HG03159 (cell line): ENCODE data around the gene ARID1B.
"Not testable (repeated sequence)": the region's sequence is repeated elsewhere in the genome, so short reads cannot be mapped to it uniquely, and the experiment has no call there.

ENCODE experiments used
- ATAC-seq: cut with Tn5 transposase; IDR thresholded peaks from one replicate; pipeline ENCODE4 v1.9.1; 2021; ENCODE audit warnings: mild to moderate bottlenecking, moderate library complexity; ENCODE audit not compliant: unreplicated experiment

ARID1B gene

DNA sequence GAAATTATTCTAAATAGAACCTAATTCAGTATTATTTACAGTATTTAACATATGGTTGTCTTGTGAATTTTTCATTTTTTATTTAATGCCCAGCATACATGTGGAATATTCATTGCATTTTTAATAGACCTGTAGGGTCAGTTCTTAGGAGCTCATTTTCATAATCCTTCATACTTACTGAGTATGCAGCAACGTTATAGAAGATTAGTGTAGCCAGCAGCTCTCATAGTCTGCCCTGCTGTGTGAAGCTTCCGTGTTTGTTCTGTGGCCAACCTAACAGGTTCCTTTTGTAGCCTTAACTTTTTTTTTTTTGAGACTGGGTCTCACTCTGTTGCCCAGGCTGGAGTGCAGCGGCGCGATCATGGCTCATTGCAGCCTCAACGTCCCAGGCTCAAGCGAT, 261.4 kb downstream of the ARID1B start:
- no peak for ATAC-seq

DNA sequence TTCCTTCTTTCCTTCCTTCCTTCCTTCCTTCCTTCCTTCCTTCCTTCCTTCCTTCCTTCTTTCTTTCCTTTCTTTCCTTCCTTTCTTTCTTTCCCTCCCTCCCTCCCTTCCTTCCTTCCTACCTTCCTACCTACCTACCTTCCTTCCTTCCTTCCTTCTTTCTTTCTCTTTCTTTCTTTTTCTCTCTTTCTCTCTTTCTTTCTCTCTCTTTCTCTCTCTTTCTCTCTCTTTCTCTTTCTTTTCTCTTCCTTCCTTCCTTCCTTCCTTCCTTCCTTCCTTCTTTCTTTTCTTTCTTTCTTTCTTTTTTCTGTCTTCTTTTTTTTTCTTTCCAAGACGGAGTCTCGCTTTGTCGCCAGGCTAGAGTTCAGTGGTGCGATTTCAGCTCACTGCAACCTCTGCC, 262.5 kb downstream of the ARID1B start:
- not testable (repeated sequence) for ATAC-seq

DNA sequence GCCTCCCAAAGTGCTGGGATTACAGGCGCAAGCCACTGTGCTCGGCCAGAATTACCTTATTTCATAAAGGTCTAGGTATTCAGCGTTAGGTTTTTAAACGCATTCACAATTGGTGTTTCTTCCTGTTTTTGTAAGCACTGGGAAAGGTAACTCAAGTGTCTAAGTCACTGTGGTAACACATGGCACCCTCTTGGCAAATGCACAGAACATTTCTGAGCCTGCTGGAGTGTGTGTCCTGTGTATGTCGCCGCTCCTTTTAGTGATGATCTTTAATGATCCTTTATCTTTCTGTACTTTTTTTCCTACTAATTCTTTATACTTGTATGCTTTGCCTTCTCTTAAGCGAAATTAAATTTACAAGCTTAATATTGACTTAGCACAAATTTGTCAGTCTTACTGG, 263.0 kb downstream of the ARID1B start:
- ATAC-seq, result no peak

DNA sequence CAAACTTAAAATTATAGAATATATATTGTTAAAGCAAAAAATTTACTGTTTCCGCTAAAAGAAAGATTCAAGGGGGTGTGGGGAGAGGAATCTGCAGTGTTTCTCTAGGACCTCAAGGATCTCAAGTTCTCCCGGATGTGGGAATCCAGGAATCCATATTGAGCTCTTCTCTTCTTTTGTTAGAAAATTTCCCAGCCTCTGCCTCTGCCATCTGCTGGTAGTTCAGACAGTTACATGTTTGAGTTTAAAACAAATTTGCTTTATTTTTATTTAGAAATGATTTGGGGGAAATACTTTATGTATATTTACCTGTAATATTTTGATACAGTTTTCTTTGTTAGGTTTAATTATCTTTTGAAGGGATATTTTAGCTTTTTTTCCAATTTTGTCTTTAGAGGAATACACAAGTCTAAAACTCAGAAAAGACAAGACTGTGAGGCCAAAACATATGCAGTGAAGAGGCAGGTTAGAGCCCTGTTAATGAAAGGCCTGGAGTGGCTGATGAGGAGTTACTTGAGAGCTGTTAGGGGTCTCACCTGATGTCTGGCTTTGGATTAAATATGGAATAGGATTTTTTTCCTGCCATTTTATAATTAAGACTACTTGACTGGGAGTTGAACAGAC, 268.8 kb downstream of the ARID1B start:
- ATAC-seq, result no peak

DNA sequence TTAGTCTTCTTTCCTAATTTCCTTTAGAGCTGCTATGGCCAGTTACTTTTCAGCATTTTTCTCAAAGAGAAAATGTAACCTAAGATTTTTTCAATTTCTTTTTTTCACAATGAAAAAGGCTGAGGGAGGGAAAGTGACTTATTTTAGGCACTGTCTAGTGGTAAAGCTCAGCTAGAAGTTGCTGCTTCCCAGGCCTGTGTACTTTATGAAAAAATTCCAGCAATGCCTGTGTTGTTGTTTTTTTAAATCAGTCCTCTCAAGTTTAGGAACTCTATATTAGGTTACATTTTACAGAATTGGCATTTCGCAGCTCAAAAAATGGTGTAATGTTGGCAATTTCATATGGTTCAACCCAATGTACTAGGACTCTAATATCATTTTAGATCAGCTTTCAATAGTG, 269.6 kb downstream of the ARID1B start:
- no peak for ATAC-seq

DNA sequence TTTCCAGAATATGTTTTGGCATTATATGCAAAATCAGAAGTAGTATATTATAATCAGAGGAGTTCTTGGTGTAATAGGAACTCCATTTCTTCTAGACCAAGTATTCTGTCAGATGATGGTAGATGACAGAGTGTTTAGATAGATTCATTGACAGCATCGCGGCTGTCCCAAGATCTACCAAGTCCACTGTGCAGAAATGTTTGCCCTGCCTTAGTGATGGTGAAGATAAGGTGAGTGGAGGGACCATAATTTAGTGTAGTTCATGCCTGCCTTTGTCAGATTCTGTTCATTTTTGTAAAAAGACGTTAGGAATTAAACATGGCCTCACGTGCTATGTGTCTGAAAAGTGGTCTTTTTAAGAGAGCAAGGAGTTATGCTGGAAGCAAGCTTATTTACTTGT, 270.1 kb downstream of the ARID1B start:
- no peak for ATAC-seq

DNA sequence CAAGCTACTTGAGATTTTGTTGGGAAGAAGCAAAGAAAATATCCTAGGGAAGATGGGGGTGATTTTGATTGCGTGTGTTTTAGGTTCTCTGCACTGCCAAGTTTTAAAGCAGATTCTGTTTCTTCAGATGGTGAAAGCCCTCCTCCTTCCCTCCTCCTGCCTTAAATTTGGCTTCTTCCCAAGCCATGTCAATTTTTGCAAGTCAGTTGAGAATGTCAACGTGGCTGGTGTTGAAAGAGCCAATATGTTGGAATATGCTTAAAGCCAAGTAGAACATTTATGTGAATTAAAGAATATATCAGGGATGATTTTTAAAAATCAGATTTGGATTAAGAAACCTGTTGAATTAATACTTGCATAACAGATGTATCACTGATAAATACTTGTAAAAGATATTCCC, 270.8 kb downstream of the ARID1B start:
- ATAC-seq, result no peak

DNA sequence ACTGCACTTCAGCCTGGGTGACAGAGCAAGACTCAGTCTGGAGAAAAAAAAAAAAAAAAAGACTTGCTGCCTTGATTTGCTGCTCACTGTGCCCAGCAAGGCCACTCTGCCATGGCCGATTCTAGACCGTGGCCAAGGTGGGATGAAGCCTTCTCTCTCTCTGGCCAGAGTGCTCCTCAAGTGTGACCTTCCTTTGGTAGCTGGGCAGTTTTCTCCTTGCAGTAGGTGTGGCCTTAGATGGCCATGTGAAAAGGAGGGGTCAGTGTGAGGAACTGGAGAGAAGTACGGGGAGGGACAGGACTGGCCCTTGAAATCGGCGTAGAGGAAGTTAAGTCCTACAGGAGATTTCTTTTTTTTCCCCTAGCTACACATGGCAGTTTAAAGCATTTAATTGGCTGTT, 272.0 kb downstream of the ARID1B start:
- no peak for ATAC-seq

DNA sequence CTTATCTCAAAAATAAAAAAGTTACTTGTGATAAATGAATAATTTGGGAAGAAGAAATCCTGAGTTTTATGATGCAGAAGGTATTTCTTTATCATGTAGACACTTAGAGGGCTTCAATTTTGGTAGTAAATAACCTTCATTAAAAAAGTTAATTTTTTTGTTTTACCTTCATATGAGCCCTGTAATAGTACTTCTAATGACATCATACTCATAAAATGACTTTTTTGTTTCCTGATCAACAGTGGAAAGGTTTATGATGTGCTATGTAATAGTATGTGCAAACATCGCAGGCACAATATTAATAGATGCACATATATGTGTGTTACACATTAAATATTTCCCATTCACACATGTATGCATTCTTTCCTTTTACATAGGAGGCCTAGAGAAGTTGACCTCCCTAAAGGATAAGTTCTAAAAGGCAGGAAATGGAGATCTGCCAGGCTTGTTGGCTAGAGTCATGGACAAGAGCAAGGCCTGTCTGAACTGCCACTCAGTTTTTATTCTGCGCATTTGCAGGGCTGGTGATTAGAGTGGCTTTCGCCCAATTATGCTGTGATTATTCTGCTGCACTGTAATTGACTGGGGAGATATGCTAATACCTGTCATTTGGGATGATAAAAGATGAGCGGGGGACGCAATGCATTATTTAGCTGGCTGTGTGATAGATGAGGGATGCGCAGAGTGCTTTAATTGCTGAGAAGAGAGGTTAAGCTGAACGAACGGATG, 273.5 kb downstream of the ARID1B start:
- no peak for ATAC-seq

DNA sequence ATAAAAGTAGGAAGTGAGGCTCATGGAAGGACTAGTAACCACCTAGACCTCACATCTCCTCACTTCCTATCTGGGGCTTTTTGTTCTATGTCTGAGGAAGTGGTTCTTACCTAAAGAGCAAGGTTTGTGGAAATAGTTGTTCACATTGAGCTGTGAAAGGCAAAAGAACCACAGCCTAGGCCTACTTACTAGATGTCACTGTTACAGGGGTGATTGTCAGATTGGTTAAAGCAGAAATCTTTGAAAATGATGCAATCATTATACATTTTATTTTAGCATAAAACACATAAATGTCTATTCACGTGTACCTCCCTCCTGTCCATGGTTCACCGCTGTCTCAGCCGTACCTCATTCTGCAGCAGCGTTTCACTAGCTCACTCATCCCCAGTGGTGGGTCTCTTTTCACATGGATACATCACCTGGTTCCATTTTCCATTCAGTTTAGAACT, 277.4 kb downstream of the ARID1B start:
- ATAC-seq, result peak; percentile 82

DNA sequence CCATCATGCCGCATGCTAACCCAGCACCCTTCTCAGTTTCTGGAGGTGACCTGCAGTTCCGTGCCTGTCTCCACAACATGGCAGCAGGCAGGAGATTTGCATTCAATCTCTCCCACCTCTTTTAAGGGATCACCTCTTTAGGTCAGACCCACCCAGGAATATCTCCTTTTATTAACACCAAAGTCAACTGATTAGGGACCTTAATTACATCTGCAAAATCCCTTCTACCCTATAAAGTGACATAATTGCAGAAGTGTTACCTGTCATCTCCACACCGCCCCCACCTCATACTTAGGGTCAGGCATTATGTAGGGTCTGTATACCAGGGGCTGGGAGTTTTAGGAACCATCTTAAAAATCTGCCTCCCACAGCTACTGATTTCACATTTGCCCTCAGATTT, 278.7 kb downstream of the ARID1B start:
- no peak for ATAC-seq

DNA sequence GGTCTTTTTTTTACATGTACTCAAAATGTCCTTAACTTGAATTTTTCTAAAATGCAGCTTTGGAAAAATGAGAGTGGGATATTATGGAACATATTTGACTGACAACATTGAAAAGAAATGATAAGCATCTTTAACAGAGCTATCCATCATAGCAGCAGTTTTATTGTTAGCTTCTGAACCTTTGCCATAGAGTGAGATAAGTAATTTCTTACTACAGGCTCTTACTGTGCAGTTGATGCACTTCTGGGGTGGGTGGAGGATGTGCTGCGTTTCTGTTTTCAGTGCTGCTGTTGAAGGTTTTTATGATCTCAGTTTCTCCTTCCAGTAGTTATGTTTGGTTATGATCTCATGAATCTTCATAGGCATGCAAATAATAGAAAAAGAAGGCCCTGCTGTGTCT, 279.1 kb downstream of the ARID1B start:
- ATAC-seq, result no peak

DNA sequence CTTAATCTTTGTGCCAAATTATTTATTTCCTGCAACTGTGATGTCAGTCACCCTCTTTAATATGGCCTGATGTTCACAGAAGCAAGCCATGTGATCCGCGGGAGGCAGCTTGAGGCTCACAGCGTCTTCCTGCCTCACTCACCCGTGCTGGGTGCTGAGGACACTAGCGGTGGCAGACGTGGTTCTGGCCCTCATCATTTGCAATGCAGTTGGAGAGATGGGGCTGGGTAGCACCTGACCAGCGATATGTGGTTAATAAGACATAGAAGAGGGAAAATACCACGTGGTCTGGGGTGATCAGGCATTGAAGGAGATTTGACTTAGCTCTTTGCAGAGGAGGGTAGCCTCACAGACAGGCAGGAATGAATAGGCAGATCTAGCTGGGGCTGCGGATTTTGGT, 281.4 kb downstream of the ARID1B start:
- ATAC-seq, result no peak

DNA sequence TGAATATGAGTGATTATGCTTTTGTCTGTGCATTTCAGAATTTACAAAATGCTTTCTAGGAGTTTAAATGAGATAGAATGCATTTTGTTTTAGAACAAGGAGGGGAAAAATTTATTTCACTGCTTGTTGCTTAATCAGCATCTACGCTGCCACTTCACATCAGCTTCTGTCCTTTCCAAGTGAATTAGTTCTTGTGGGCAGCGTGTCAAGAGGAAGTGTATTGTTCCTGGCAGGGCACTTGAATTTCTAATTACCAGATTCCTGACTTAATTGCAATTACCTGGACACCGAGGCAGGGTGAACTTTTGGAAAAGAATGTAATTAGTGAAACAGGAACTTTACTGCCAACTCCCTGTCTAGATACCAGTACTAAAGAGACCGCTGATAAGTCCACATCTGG, 282.6 kb downstream of the ARID1B start:
- ATAC-seq, result no peak

DNA sequence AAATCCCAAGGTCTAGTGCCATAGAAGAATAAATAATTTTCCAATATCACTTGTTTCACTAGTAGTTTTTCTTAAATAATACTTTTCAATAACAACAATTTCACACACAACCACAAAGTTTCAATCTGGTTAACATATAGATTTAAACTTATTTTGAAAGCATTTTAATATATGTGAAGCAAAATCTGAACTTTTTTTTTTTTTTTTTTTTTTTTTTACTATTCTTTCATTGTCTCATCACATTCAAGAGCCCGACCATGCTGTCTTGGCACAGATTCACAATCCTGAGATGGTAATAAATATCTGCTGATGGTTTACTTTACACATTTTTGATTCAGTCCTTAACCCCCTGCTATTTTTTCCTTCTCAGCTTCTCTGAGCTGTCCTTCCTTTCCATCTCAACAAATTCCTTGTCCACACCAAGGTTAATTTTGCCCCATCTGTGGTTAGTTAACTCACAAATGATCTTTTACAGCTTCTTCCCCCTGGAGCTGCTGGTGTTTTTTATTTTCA, 283.3 kb downstream of the ARID1B start:
- no peak for ATAC-seq

DNA sequence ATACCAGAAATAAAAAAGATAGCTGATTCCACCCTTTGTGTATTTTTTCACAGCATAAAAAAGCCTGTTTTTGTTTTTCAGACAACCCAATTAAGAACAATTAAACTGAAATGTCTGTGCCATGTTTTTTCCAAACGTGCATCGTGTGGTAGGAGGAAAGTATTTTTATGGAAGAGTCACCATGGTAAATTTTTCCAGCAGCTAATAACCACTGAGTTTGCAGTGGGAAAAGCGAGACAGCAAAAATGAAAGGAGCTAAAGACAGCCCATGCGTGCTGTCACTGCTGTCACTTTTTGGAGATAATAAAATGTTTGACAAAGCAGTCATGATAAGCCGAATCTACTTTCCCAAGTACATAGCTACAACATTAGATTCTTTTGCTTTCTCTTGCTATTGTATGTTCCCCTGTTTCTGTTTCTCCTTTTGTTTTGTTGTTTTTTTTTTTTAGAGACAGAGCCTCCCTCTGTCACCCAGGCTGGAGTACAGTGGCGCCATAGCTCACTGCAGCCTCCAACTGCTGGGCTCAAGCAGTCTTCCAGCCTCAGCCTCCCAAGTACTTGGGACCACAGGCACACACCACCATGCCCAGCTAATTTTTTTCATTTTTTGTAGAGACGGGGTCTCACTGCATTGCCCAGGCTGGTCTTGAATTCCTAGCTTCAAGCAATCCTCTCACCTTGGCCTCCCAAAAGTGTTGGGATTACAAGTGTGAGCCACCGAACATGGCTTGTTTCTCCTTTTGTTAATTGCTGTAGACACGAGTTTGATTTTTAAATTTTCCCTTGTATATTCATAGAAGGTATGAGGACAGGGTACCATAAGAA, 284.8 kb downstream of the ARID1B start:
- ATAC-seq, result no peak

DNA sequence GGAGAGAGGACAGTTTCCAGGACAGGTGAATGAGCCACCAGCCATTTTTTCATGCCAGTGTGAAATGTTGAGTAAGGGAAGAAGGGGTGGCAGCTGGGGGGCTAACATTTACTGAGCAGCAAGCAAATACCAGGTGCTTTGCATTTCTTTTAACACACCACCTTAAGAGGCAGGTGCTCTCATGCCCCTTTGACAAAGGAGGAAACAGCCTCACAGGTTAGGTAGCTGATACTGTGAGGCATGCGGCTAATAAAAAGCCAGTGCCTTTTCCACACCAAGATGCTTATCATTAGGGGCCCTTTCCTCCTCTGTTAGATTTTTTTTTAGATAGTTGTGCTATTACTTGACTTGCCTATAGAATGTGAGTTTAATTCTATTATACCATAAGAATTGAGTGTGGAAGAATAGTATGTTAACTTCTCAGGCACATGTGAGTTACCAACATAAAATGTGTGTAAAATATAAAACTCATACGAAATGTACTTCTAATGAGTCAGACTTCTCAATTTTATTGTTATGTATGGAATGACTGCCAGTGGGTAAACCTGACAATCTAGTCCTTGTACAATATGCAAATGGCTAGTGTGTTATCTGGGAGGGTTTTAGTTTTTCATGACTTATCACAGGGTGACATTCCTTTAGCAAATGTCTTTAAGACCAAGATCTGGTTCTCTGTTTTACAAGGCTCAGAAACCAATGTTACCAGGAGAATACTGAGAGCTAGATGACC, 286.2 kb downstream of the ARID1B start:
- ATAC-seq, result no peak

DNA sequence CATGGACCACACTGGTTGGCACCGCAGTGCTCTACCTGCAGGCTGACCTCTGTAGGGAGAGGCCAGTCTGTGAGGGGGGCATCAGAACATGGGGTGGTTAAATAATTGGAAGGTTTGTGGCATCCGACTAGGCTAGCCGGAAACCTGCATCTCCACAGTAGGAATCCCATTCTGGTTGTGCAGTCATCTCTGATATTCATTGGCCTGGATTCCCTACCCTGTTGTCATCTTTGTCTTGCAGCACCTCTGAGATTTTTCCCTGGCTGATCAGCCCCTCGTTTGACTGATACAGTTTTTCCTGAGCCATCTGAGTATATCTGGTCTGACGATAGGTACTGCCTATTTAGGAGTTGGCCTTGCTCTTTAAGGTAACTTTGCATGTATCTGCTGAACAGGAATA, 286.7 kb downstream of the ARID1B start:
- no peak for ATAC-seq

DNA sequence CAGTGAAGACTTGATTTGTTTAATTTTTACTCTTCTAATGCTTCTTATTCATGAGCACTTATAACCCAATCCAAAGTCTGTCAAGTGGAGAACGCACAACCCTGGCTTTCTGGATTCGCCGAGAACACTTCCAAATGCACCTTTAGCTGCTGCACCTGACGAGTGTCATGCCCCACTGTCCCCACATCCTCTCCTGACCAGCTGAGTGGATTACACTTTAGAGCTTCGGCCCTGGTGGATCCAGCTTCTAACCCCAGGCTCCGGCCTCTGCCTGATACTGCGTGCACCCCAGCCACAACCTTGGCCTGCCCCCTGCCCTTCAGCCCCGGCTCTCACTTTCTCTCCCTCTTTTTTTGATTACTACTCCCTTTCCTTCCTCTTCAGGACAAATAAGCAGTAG, 287.3 kb downstream of the ARID1B start:
- ATAC-seq, result no peak

DNA sequence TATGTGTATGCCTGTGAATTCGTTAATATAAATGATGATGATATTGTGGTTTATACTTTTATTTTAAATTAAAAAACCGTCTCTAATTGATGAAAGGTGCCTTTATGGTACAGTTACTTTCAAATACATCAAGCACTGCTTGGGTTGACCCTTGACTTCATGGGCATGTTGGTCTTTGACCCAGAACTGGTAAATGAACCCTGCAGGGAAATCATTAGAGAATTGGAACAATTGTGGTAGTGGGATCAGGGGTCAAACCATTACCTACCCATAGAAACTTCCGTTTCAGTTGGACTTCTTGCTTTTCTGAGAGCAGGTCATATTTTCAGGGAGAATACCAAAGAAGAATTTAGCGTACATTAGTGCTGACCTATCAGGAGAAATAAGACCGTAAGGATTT, 288.2 kb downstream of the ARID1B start:
- ATAC-seq, result no peak
